ENCODE data around the gene ABHD14A. TPM values are rescaled to one million over a fixed set of nuclear protein-coding genes. Genes with fewer than 3 reads are reported as not detected.

ABHD14A gene
- total and polyA plus RNA-seq, 5 donors from 2014 or later: 12.7 to 137 (median 93.2) TPM

GRCh38 chr3:51932471-51933370, 42.1 kb upstream of the ABHD14A start:
- no peaks in the 10 kb centered on the region for H3K27me3 ChIP-seq (ENCODE audit: control insufficient read depth, insufficient read depth, low read length)
- H3K27ac ChIP-seq (ENCODE audit: insufficient read depth, low read length, poor library complexity, severe bottlenecking): no peak overlapping the region
- ATAC-seq (ENCODE audit: low read depth in 2 of 2) (no peak), DNase-seq (no peak)
- no peaks in the 10 kb centered on the region for H3K9me3 ChIP-seq (ENCODE audit: control insufficient read depth in 2 of 2, low read length in 2 of 2)
- Mint-ChIP-seq H3K9me3 (peaks cover 0 to 2% (median 0%) of the 10 kb centered on the region in 7 donors), H3K27me3 (no peaks in the 10 kb centered on the region), H3K4me1 (no peaks in the 10 kb centered on the region), H3K4me3 (no peak overlapping the region), H3K36me3 (peaks cover 30% of the 10 kb centered on the region), H3K27ac (no peak overlapping the region)
- no peaks in the 10 kb centered on the region for H3K4me1 ChIP-seq (ENCODE audit: control insufficient read depth, insufficient read depth, low read length, poor library complexity, severe bottlenecking)
- H3K4me3 ChIP-seq (ENCODE audit: low read depth, low read length): no peak overlapping the region
- peaks cover 47% of the 10 kb centered on the region for H3K36me3 ChIP-seq (ENCODE audit: control insufficient read depth, insufficient read depth, low read length)

GRCh38 chr3:51933471-51934138, 41.3 kb upstream of the ABHD14A start:
- H3K4me3 ChIP-seq (ENCODE audit: low read depth, low read length): no peak overlapping the region
- Mint-ChIP-seq H3K4me3 (no peak overlapping the region), H3K36me3 (peaks cover 30% of the 10 kb centered on the region), H3K9me3 (peaks cover 0 to 2% (median 0%) of the 10 kb centered on the region in 7 donors), H3K4me1 (peaks cover 0 to 3% (median 0%) of the 10 kb centered on the region in 4 donors), H3K27ac (no peak overlapping the region), H3K27me3 (no peaks in the 10 kb centered on the region)
- ATAC-seq (ENCODE audit: low read depth in 2 of 2) (no peak), DNase-seq (no peak)
- peaks cover 55% of the 10 kb centered on the region for H3K36me3 ChIP-seq (ENCODE audit: control insufficient read depth, insufficient read depth, low read length)
- H3K27ac ChIP-seq (ENCODE audit: insufficient read depth, low read length, poor library complexity, severe bottlenecking): no peak overlapping the region
- no peaks in the 10 kb centered on the region for H3K27me3 ChIP-seq (ENCODE audit: control insufficient read depth, insufficient read depth, low read length)
- no peaks in the 10 kb centered on the region for H3K4me1 ChIP-seq (ENCODE audit: control insufficient read depth, insufficient read depth, low read length, poor library complexity, severe bottlenecking)
- H3K9me3 ChIP-seq (ENCODE audit: control insufficient read depth in 2 of 2, low read length in 2 of 2): no peaks in the 10 kb centered on the region

GRCh38 chr3:51934139-51934850, 40.6 kb upstream of the ABHD14A start:
- Histone ChIP-seq H3K36me3 (ENCODE audit: control insufficient read depth, insufficient read depth, low read length) (peaks cover 55% of the 10 kb centered on the region), H3K4me3 (ENCODE audit: low read depth, low read length) (no peak overlapping the region), H3K27ac (ENCODE audit: insufficient read depth, low read length, poor library complexity, severe bottlenecking) (no peak overlapping the region), H3K4me1 (ENCODE audit: control insufficient read depth, insufficient read depth, low read length, poor library complexity, severe bottlenecking) (no peaks in the 10 kb centered on the region), H3K27me3 (ENCODE audit: control insufficient read depth, insufficient read depth, low read length) (no peaks in the 10 kb centered on the region), H3K9me3 (ENCODE audit: control insufficient read depth in 2 of 2, low read length in 2 of 2) (no peaks in the 10 kb centered on the region)
- Mint-ChIP-seq H3K9me3 (peaks cover 0 to under 1% (median 0%) of the 10 kb centered on the region in 7 donors), H3K27ac (no peak overlapping the region), H3K36me3 (peaks cover 30% of the 10 kb centered on the region), H3K4me3 (peak overlapping the region in 1 of 4 donors; percentile 54), H3K4me1 (peaks cover 0 to 7% (median 3%) of the 10 kb centered on the region in 4 donors), H3K27me3 (no peaks in the 10 kb centered on the region)
- DNase-seq (no peak), ATAC-seq (ENCODE audit: low read depth in 2 of 2) (no peak)

DNA sequence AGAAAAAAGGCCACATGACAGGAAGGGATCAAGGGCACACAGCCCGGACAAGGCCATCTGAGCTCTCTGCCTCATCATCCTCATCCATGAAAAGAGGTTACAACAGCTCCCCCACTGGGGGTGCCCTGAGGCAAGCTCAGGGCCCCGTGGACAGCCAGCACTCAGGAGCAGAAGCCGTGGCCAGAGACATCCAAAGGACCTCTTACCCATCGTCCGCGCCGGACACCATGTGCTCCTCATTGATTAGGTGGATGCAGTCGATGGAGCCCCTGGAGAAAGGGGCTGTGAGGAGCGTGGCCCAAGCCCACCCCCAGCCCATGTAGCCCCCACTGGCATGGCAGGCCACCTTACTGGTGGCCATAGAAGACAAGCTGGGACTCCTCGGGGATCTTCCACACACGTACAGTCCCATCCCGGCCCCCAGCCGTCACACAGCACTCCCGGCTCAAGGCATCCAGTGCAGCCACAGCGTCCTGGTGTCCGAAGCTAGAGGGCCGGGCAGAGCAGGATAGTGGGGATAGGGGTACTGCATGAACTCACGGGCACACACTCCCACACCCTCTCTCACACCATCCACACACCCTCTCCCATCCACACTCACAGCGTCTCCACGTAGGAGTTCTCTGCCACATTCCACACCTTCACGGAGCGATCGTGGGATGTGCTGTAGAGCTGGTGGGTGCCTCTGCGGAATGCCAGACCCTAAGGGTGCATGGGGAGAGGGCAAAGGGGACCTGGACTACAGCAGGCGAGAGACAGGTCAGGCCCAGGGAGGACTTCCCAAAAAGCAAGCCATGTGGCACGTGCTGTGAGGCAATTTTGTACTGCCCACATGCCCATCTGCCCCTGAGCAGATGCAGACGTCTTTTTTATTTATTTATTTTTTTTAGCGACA, 39.6 kb upstream of the ABHD14A start:
- no peaks in the 10 kb centered on the region for H3K9me3 Mint-ChIP-seq
- H3K36me3 Mint-ChIP-seq: peaks cover 28% of the 10 kb centered on the region
- no peak overlapping the region for H3K4me3 Mint-ChIP-seq
- no peak overlapping the region for H3K27ac ChIP-seq (ENCODE audit: insufficient read depth, low read length, poor library complexity, severe bottlenecking)
- H3K27me3 ChIP-seq (ENCODE audit: control insufficient read depth, insufficient read depth, low read length): no peaks in the 10 kb centered on the region
- H3K9me3 ChIP-seq (ENCODE audit: control insufficient read depth in 2 of 2, low read length in 2 of 2): no peaks in the 10 kb centered on the region
- H3K36me3 ChIP-seq (ENCODE audit: control insufficient read depth, insufficient read depth, low read length): peaks cover 55% of the 10 kb centered on the region
- H3K4me1 ChIP-seq (ENCODE audit: control insufficient read depth, insufficient read depth, low read length, poor library complexity, severe bottlenecking): peaks cover 3% of the 10 kb centered on the region
- H3K4me1 Mint-ChIP-seq: peaks cover 0 to 15% (median 8%) of the 10 kb centered on the region in 4 donors
- H3K27me3 Mint-ChIP-seq: no peaks in the 10 kb centered on the region
- no peak overlapping the region for H3K4me3 ChIP-seq (ENCODE audit: low read depth, low read length)
- H3K27ac Mint-ChIP-seq: no peak overlapping the region
- DNase-seq (no peak), ATAC-seq (ENCODE audit: low read depth in 2 of 2) (no peak)

GRCh38 chr3:51935886-51936755, 38.7 kb upstream of the ABHD14A start:
- no peaks in the 10 kb centered on the region for H3K27me3 Mint-ChIP-seq
- peaks cover 28% of the 10 kb centered on the region for H3K36me3 Mint-ChIP-seq
- Histone ChIP-seq H3K4me1 (ENCODE audit: control insufficient read depth, insufficient read depth, low read length, poor library complexity, severe bottlenecking) (peaks cover 12% of the 10 kb centered on the region), H3K27ac (ENCODE audit: insufficient read depth, low read length, poor library complexity, severe bottlenecking) (no peak overlapping the region), H3K4me3 (ENCODE audit: low read depth, low read length) (no peak overlapping the region), H3K27me3 (ENCODE audit: control insufficient read depth, insufficient read depth, low read length) (no peaks in the 10 kb centered on the region), H3K36me3 (ENCODE audit: control insufficient read depth, insufficient read depth, low read length) (peaks cover 55% of the 10 kb centered on the region), H3K9me3 (ENCODE audit: control insufficient read depth in 2 of 2, low read length in 2 of 2) (no peaks in the 10 kb centered on the region)
- H3K9me3 Mint-ChIP-seq: no peaks in the 10 kb centered on the region
- H3K4me1 Mint-ChIP-seq: peaks cover 0 to 24% (median 15%) of the 10 kb centered on the region in 4 donors
- H3K27ac Mint-ChIP-seq: no peak overlapping the region
- ATAC-seq (ENCODE audit: low read depth in 2 of 2) (no peak), DNase-seq (no peak)
- H3K4me3 Mint-ChIP-seq: no peak overlapping the region

DNA sequence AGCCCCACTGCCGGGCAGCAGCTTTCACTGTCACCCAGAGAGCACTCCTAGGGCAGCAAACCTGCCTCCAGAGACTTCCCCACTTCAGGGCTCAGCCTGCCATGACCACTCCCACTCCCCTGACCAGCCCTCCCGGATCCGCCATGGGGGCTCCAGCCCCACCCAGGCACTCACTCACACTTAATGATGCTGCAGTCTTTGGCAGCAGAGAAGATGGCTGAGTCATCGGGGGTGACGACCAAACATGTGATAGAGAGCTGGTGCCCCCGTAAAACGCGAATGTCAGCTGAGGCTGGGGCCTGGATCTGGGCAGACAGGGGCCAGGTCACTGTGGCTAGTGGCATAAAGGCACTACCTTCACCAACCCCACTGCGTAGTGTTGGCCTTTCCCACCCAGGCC, 37.9 kb upstream of the ABHD14A start:
- Mint-ChIP-seq H3K27ac (no peak overlapping the region), H3K4me1 (peaks cover 0 to 31% (median 19%) of the 10 kb centered on the region in 4 donors), H3K9me3 (no peaks in the 10 kb centered on the region), H3K36me3 (peaks cover 28% of the 10 kb centered on the region), H3K4me3 (no peak overlapping the region), H3K27me3 (no peaks in the 10 kb centered on the region)
- Histone ChIP-seq H3K9me3 (ENCODE audit: control insufficient read depth in 2 of 2, low read length in 2 of 2) (no peaks in the 10 kb centered on the region), H3K4me1 (ENCODE audit: control insufficient read depth, insufficient read depth, low read length, poor library complexity, severe bottlenecking) (peaks cover 17% of the 10 kb centered on the region), H3K27me3 (ENCODE audit: control insufficient read depth, insufficient read depth, low read length) (no peaks in the 10 kb centered on the region), H3K27ac (ENCODE audit: insufficient read depth, low read length, poor library complexity, severe bottlenecking) (no peak overlapping the region), H3K4me3 (ENCODE audit: low read depth, low read length) (no peak overlapping the region), H3K36me3 (ENCODE audit: control insufficient read depth, insufficient read depth, low read length) (peaks cover 55% of the 10 kb centered on the region)
- DNase-seq: no peak
- ATAC-seq (ENCODE audit: low read depth in 2 of 2): no peak
